CD4-positive, alpha-beta T cell treated with Interleukin-1 beta for 1 hour (primary cell): ENCODE results near the gene FEM1B.

ENCODE experiments used
- DNase-seq, 2 donors: peaks; one replicate each; pipeline ENCODE4 v3.0.0-alpha.2; 2020 to 2022

FEM1B gene

GRCh38 chr15:68286256-68286655, 8.7 kb downstream of the FEM1B start:
- DNase-seq, result no peak

GRCh38 chr15:68289057-68289456, 11.5 kb downstream of the FEM1B start:
- DNase-seq, result no peak

- no peak for DNase-seq
Observed at GRCh38 chr15:68289621-68290352, 12.2 kb downstream of the FEM1B start.

- no peak for DNase-seq
Observed at GRCh38 chr15:68290715-68291114, 13.2 kb downstream of the FEM1B start.

- no peak for DNase-seq
Observed at GRCh38 chr15:68292157-68292781, 14.7 kb downstream of the FEM1B start.

- DNase-seq, result no peak
Observed at GRCh38 chr15:68292967-68293366, 15.4 kb downstream of the FEM1B start.

GRCh38 chr15:68295014-68295805, 17.7 kb downstream of the FEM1B start:
- no peak for DNase-seq

- DNase-seq, result no peak
Observed at GRCh38 chr15:68298336-68298735, 20.8 kb downstream of the FEM1B start.

- DNase-seq, result peak in 1 of 2 donors; percentile 49
Observed at GRCh38 chr15:68298882-68299381, 21.4 kb downstream of the FEM1B start.

- no peak for DNase-seq
Observed at GRCh38 chr15:68299436-68299835, 21.9 kb downstream of the FEM1B start.

- DNase-seq, result no peak
Observed at GRCh38 chr15:68300115-68300940, 22.8 kb downstream of the FEM1B start.

- DNase-seq, result no peak
Observed at GRCh38 chr15:68301301-68301700, 23.8 kb downstream of the FEM1B start.

- no peak for DNase-seq
Observed at GRCh38 chr15:68302729-68303128, 25.2 kb downstream of the FEM1B start.

- no peak for DNase-seq
Observed at GRCh38 chr15:68303134-68303533, 25.6 kb downstream of the FEM1B start.

GRCh38 chr15:68303560-68304436, 26.3 kb downstream of the FEM1B start:
- DNase-seq, result no peak

- DNase-seq, result no peak
Observed at GRCh38 chr15:68304589-68305337, 27.2 kb downstream of the FEM1B start.

GRCh38 chr15:68305420-68305871, 27.9 kb downstream of the FEM1B start:
- DNase-seq, result no peak

- DNase-seq, result no peak
Observed at GRCh38 chr15:68307131-68307928, 29.8 kb downstream of the FEM1B start.

GRCh38 chr15:68309024-68309423, 31.5 kb downstream of the FEM1B start:
- no peak for DNase-seq
